H9 (cell line): Measurements from ENCODE around the gene PRKAG2. TPM values are rescaled to one million over a fixed set of nuclear protein-coding genes. Genes with fewer than 3 reads are reported as not detected.

Experiments
- DNase-seq: peaks from one replicate; pipeline ENCODE4 v3.0.0-alpha.2; 2017
- H2AFZ ChIP-seq: one replicate; pipeline ENCODE4 v1.6.1; 2013; ENCODE audit warnings: mild to moderate bottlenecking, low read length, control low read depth, moderate library complexity
- H2AK5ac ChIP-seq: 2 replicates; pipeline ENCODE4 v1.6.1; 2013; ENCODE audit warnings: low read length, control low read depth, mixed read lengths; ENCODE audit not compliant: insufficient read length
- H2BK120ac ChIP-seq: one replicate; pipeline ENCODE4 v1.6.1; 2013; ENCODE audit warnings: low read depth, mild to moderate bottlenecking, low read length, control low read depth, inconsistent platforms; ENCODE audit not compliant: poor library complexity, severe bottlenecking
- H2BK12ac ChIP-seq: 2 replicates; pipeline ENCODE4 v1.6.1; 2013; ENCODE audit warnings: low read length, control low read depth, mixed read lengths, low read depth; ENCODE audit not compliant: insufficient read length
- H2BK15ac ChIP-seq: 2 replicates; pipeline ENCODE4 v1.6.1; 2013; ENCODE audit warnings: low read depth, low read length, control low read depth
- H2BK20ac ChIP-seq: one replicate; pipeline ENCODE4 v1.6.1; 2013; ENCODE audit warnings: low read depth, mild to moderate bottlenecking, low read length, control low read depth, inconsistent platforms; ENCODE audit not compliant: poor library complexity, severe bottlenecking
- H2BK5ac ChIP-seq: 2 replicates; pipeline ENCODE4 v1.6.1; 2013; ENCODE audit warnings: low read length, control low read depth, mixed read lengths; ENCODE audit not compliant: insufficient read length
- H3K14ac ChIP-seq: 2 replicates; pipeline ENCODE4 v1.6.1; 2013; ENCODE audit warnings: low read length, control low read depth; ENCODE audit not compliant: insufficient read depth
- H3K18ac ChIP-seq: 2 replicates; pipeline ENCODE4 v1.6.1; 2013; ENCODE audit warnings: low read depth, mild to moderate bottlenecking, mixed read lengths, low read length, control low read depth; ENCODE audit not compliant: insufficient read length
- H3K23ac ChIP-seq: 2 replicates; pipeline ENCODE4 v1.6.1; 2013; ENCODE audit warnings: low read length, control low read depth, mixed read lengths, low read depth; ENCODE audit not compliant: insufficient read length
- H3K23me2 ChIP-seq: 2 replicates; pipeline ENCODE4 v1.6.1; 2013; ENCODE audit warnings: low read depth, mild to moderate bottlenecking, mixed read lengths, low read length, control low read depth; ENCODE audit not compliant: insufficient read length, poor library complexity, severe bottlenecking
- H3K27ac ChIP-seq: 2 replicates; pipeline ENCODE4 v1.5.1; 2013; ENCODE audit warnings: low read length, control low read depth, mixed read lengths, low read depth; ENCODE audit not compliant: insufficient read length
- H3K27me3 ChIP-seq: 2 replicates; pipeline ENCODE4 v1.6.1; 2013; ENCODE audit warnings: low read length, control low read depth, inconsistent platforms; ENCODE audit not compliant: insufficient read depth
- H3K4ac ChIP-seq: 2 replicates; pipeline ENCODE4 v1.6.1; 2013; ENCODE audit warnings: low read depth, mild to moderate bottlenecking, control low read depth, inconsistent platforms, low read length, moderate library complexity
- H3K4me1 ChIP-seq: 2 replicates; pipeline ENCODE4 v1.6.1; 2013; ENCODE audit warnings: low read length, control low read depth, inconsistent platforms; ENCODE audit not compliant: insufficient read depth
- H3K4me2 ChIP-seq: 2 replicates; pipeline ENCODE4 v1.6.1; 2013; ENCODE audit warnings: low read length, control low read depth, mixed read lengths; ENCODE audit not compliant: insufficient read length, insufficient read depth
- H3K56ac ChIP-seq: 2 replicates; pipeline ENCODE4 v1.6.1; 2013; ENCODE audit warnings: low read depth, mild to moderate bottlenecking, mixed read lengths, low read length, control low read depth; ENCODE audit not compliant: insufficient read length
- H3K79me1 ChIP-seq: 2 replicates; pipeline ENCODE4 v1.6.1; 2013; ENCODE audit warnings: low read depth, mild to moderate bottlenecking, moderate library complexity, low read length, control low read depth, inconsistent platforms; ENCODE audit not compliant: insufficient read depth, poor library complexity, severe bottlenecking
- H3K79me2 ChIP-seq: 2 replicates; pipeline ENCODE4 v1.6.1; 2013; ENCODE audit warnings: low read length, control low read depth, inconsistent platforms; ENCODE audit not compliant: insufficient read depth
- H3K9ac ChIP-seq: 2 replicates; pipeline ENCODE4 v1.6.1; 2013; ENCODE audit warnings: low read length, control low read depth, mixed read lengths; ENCODE audit not compliant: insufficient read length; ENCODE audit errors: extremely low read depth
- H3K9me3 ChIP-seq: one replicate; pipeline ENCODE4 v1.6.1; 2013; ENCODE audit warnings: low read depth, low read length, inconsistent platforms; ENCODE audit not compliant: control insufficient read depth
- H3T11ph ChIP-seq: one replicate; pipeline ENCODE4 v1.6.1; 2013; ENCODE audit warnings: mild to moderate bottlenecking, low read length, control low read depth, inconsistent platforms
- H4K20me1 ChIP-seq: one replicate; pipeline ENCODE4 v1.6.1; 2013; ENCODE audit not compliant: control insufficient read depth, insufficient read length, insufficient read depth
- H4K5ac ChIP-seq: 2 replicates; pipeline ENCODE4 v1.6.1; 2013; ENCODE audit warnings: low read depth, mild to moderate bottlenecking, mixed read lengths, low read length, control low read depth; ENCODE audit not compliant: insufficient read length
- H4K8ac ChIP-seq: replicated peaks from 2 replicates; pipeline ENCODE4 v1.6.1; 2013; ENCODE audit warnings: low read length, control low read depth, mixed read lengths, low read depth; ENCODE audit not compliant: insufficient read length
- H4K91ac ChIP-seq: 2 replicates; pipeline ENCODE4 v1.6.1; 2013; ENCODE audit warnings: low read depth, mild to moderate bottlenecking, moderate library complexity, mixed read lengths, low read length, control low read depth; ENCODE audit not compliant: insufficient read length
- H3K27ac Mint-ChIP-seq, 3 experiments: 2 replicates in 2 of 3; 3 replicates in 1 of 3; pipeline ENCODE4 v1.8.0; 2020 to 2021; ENCODE audit warnings: mixed read lengths in 3 of 3, mild to moderate bottlenecking in 1 of 3, moderate library complexity in 1 of 3
- H3K27me3 Mint-ChIP-seq: 2 replicates; pipeline ENCODE4 v1.8.0; 2021; ENCODE audit warnings: low read depth, mild to moderate bottlenecking, moderate library complexity, mixed read lengths
- H3K36me3 Mint-ChIP-seq, 3 experiments: 2 replicates in 2 of 3; 3 replicates in 1 of 3; pipeline ENCODE4 v1.8.0; 2020 to 2021; ENCODE audit warnings: low read depth in 3 of 3, mixed read lengths in 3 of 3; ENCODE audit not compliant: insufficient read depth in 1 of 3
- H3K4me1 Mint-ChIP-seq, 2 experiments: 2 replicates each; pipeline ENCODE4 v1.8.0; 2020; ENCODE audit warnings: mixed read lengths in 2 of 2
- H3K4me3 Mint-ChIP-seq, 2 experiments: 2 replicates in 1 of 2; 3 replicates in 1 of 2; pipeline ENCODE4 v1.8.0; 2020 to 2021; ENCODE audit warnings: mild to moderate bottlenecking in 2 of 2, mixed read lengths in 2 of 2, moderate library complexity in 1 of 2
- H3K9me3 Mint-ChIP-seq, 2 experiments: 2 replicates in 1 of 2; 3 replicates in 1 of 2; pipeline ENCODE4 v1.8.0; 2020; ENCODE audit warnings: mild to moderate bottlenecking in 2 of 2, mixed read lengths in 2 of 2, moderate library complexity in 1 of 2
- CTCF ChIP-seq: fragments of 200-600 bp; sonication (generic); conservative IDR thresholded peaks from 3 replicates; pipeline ENCODE4 v1.8.0; 2021; ENCODE audit warnings: antibody characterized with exemption, mild to moderate bottlenecking
- WGBS: extraction: QIAGEN DNeasy Blood & Tissue Kit; methylation state at CpG from one replicate; pipeline ENCODE4 v1.1.7; 2013; ENCODE audit warnings: missing lambda C conversion rate, low lambda C conversion rate, mixed read lengths; ENCODE audit not compliant: insufficient read length; ENCODE audit errors: extremely low coverage; 5-methylcytosine and 5-hydroxymethylcytosine counted together
- total RNA-seq: library from RNA; stranded (reverse); gene quantifications from 2 replicates; pipeline ENCODE4 v1.2.1, GENCODE V29; 2021

The PRKAG2 gene
- total RNA-seq, 1 experiment from 2014 or later: 11.8 TPM

- no peak overlapping the region for H2BK15ac ChIP-seq
- peaks cover 8% of the 10 kb centered on the region; the same call in 1 of the 2 replicates for H3K27me3 ChIP-seq
- no CpG with 5 or more reads among the region's 1 CpG for WGBS
- H3K4me1 Mint-ChIP-seq: peaks cover 25 to 26% of the 10 kb centered on the region in 2 experiments
- H3K79me1 ChIP-seq: no peaks in the 10 kb centered on the region
- no peak overlapping the region for H3K27ac ChIP-seq
- no peak overlapping the region for H4K5ac ChIP-seq
- H2AFZ ChIP-seq: no peak overlapping the region
- H2BK120ac ChIP-seq: no peak overlapping the region
- no peak overlapping the region for H2BK20ac ChIP-seq
- no peaks in the 10 kb centered on the region for H4K20me1 ChIP-seq
- H3K56ac ChIP-seq: no peak overlapping the region
- H3K27me3 Mint-ChIP-seq: peaks cover 37% of the 10 kb centered on the region
- no peak overlapping the region for H3K27ac Mint-ChIP-seq
- H3K79me2 ChIP-seq: no peaks in the 10 kb centered on the region
- H4K8ac ChIP-seq: no peak overlapping the region
- H2AK5ac ChIP-seq: no peak overlapping the region
- no peak overlapping the region for H3K23ac ChIP-seq
- H3K4me1 ChIP-seq: peaks cover 2% of the 10 kb centered on the region; the same call in 1 of the 2 replicates
- H3K9me3 Mint-ChIP-seq: peaks cover 11 to 18% of the 10 kb centered on the region in 2 experiments
- H3K23me2 ChIP-seq: peaks cover 11% of the 10 kb centered on the region
- no peak for TF ChIP-seq CTCF
- H3T11ph ChIP-seq: no peak overlapping the region
- no peak overlapping the region for H3K18ac ChIP-seq
- no peak overlapping the region for H3K4me2 ChIP-seq
- H2BK12ac ChIP-seq: no peak overlapping the region
- H3K4ac ChIP-seq: no peak overlapping the region
- no peak overlapping the region for H3K9ac ChIP-seq
- H3K14ac ChIP-seq: no peak overlapping the region
- no peaks in the 10 kb centered on the region for H3K9me3 ChIP-seq
- no peak overlapping the region for H2BK5ac ChIP-seq
- peaks cover 5 to 15% (median 9%) of the 10 kb centered on the region in 3 experiments; a peak in 6 of 7 replicates for H3K36me3 Mint-ChIP-seq
- DNase-seq: no peak
- no peak overlapping the region for H3K4me3 Mint-ChIP-seq
- no peak overlapping the region for H4K91ac ChIP-seq
Observed at GRCh38 chr7:151633516-151633812, 243.5 kb downstream of the PRKAG2 start.
